ENCODE results near the gene TMEM59. TPM values are rescaled to one million over a fixed set of nuclear protein-coding genes. Genes with fewer than 3 reads are reported as not detected.

The TMEM59 gene
- total RNA-seq, 4 donors from 2014 or later = 337 to 492 (median 444) TPM

GRCh38 chr1:54011316-54012007 lies 41.5 kb downstream of the TMEM59 start:
- Histone ChIP-seq H3K27ac (no peak overlapping the region), H3K27me3 (no peaks in the 10 kb centered on the region), H3K4me1 (peaks cover 0 to 6% of the 10 kb centered on the region in 2 donors), H3K9me3 (no peaks in the 10 kb centered on the region), H3K4me3 (replicated peaks in 1 of 3) (no peak overlapping the region), H3K36me3 (no peaks in the 10 kb centered on the region)
- intact Hi-C loops (cut with DNase I) = no loop called here
- 81 to 91% methylated on average over 9 of the region's 9 CpGs for WGBS, 2 donors
- DNase-seq = no peak
- TF ChIP-seq POLR2A (IDR thresholded peaks at IDR 0.05) = no peak
- TF ChIP-seq CTCF (IDR thresholded peaks at IDR 0.05) = no peak

- Histone ChIP-seq H3K4me3 (replicated peaks in 1 of 3) (no peak overlapping the region), H3K4me1 (no peaks in the 10 kb centered on the region), H3K9me3 (no peaks in the 10 kb centered on the region), H3K27ac (no peak overlapping the region), H3K27me3 (no peaks in the 10 kb centered on the region), H3K36me3 (no peaks in the 10 kb centered on the region)
- 60 to 76% methylated on average over 4 to 5 of the region's 5 CpGs for WGBS, 2 donors
- intact Hi-C loops (cut with DNase I) = no loop called here
- TF ChIP-seq CTCF (IDR thresholded peaks at IDR 0.05) (no peak), POLR2A (IDR thresholded peaks at IDR 0.05) (no peak)
- no peak for DNase-seq
These were observed 42.4 kb downstream of the TMEM59 start for GRCh38 chr1:54010415-54011117.

GRCh38 chr1:54009406-54009805 lies 43.6 kb downstream of the TMEM59 start:
- H3K4me1 ChIP-seq = no peaks in the 10 kb centered on the region
- H3K27ac ChIP-seq = no peak overlapping the region
- 81 to 93% methylated on average over 4 of the region's 4 CpGs for WGBS, 2 donors
- no peak overlapping the region for H3K4me3 ChIP-seq (replicated peaks in 1 of 3)
- TF ChIP-seq POLR2A (IDR thresholded peaks at IDR 0.05) (no peak), CTCF (IDR thresholded peaks at IDR 0.05) (no peak)
- no peaks in the 10 kb centered on the region for H3K27me3 ChIP-seq
- intact Hi-C loops (cut with DNase I) = no loop called here
- DNase-seq = no peak
- no peaks in the 10 kb centered on the region for H3K9me3 ChIP-seq
- no peaks in the 10 kb centered on the region for H3K36me3 ChIP-seq

GRCh38 chr1:54008876-54009275 lies 44.1 kb downstream of the TMEM59 start:
- Histone ChIP-seq H3K27ac (no peak overlapping the region), H3K27me3 (no peaks in the 10 kb centered on the region), H3K36me3 (no peaks in the 10 kb centered on the region), H3K9me3 (no peaks in the 10 kb centered on the region), H3K4me1 (no peaks in the 10 kb centered on the region), H3K4me3 (replicated peaks in 1 of 3) (no peak overlapping the region)
- no peak for DNase-seq
- TF ChIP-seq CTCF (IDR thresholded peaks at IDR 0.05) = no peak
- TF ChIP-seq POLR2A (IDR thresholded peaks at IDR 0.05) = no peak
- WGBS, 2 donors = 52% methylated on average over 11 to 12 of the region's 13 CpGs
- intact Hi-C loops (cut with DNase I) = no loop called here

GRCh38 chr1:54007613-54008012 lies 45.4 kb downstream of the TMEM59 start:
- 88 to 89% methylated on average over 4 of the region's 4 CpGs for WGBS, 2 donors
- no peak for TF ChIP-seq POLR2A (IDR thresholded peaks at IDR 0.05)
- TF ChIP-seq CTCF (IDR thresholded peaks at IDR 0.05) = no peak
- H3K4me3 ChIP-seq (replicated peaks in 1 of 3) = no peak overlapping the region

More at GRCh38 chr1:54007613-54008012, 45.4 kb downstream of the TMEM59 start:
- DNase-seq = no peak
- intact Hi-C loops (cut with DNase I) = no loop called here
- Histone ChIP-seq H3K27ac (no peak overlapping the region), H3K36me3 (no peaks in the 10 kb centered on the region), H3K4me1 (no peaks in the 10 kb centered on the region), H3K27me3 (no peaks in the 10 kb centered on the region), H3K9me3 (no peaks in the 10 kb centered on the region)

Data from thyroid gland (tissue), 4 donors.